Activated CD4-positive, alpha-beta memory T cell treated with anti-CD3 and anti-CD28 coated beads, Interleukin-2, amount 10 ng/mL, durations not matched to agents 7 days and 5 days (primary cell): ENCODE measurements around the gene PACS1. TPM values are rescaled to one million over a fixed set of nuclear protein-coding genes. Genes with fewer than 3 reads are reported as not detected.
A peak's percentile ranks its signal among the peaks of the same experiment; 100 is the strongest.

Experiments used
- CTCF ChIA-PET: fragments of 350-600 bp; sonication (Branson Sonifier 250); formaldehyde crosslinking; loops from one replicate; lab custom pipeline; 2021; ENCODE audit warnings: antibody characterized with exemption, inconsistent platforms; lab: Charles Lee
- POLR2A ChIA-PET: fragments of 350-600 bp; sonication (Branson Sonifier 250); formaldehyde crosslinking; loops from one replicate; lab custom pipeline; 2021; ENCODE audit warnings: antibody characterized with exemption; lab: Charles Lee
- DNase-seq: peaks from one replicate; pipeline ENCODE4 v3.0.0-alpha.2; 2020
- H3K27ac Mint-ChIP-seq: one replicate; pipeline ENCODE4 v1.8.0; 2021; ENCODE audit warnings: mild to moderate bottlenecking, mixed read lengths
- H3K27me3 Mint-ChIP-seq: one replicate; pipeline ENCODE4 v1.8.0; 2021; ENCODE audit warnings: mixed read lengths
- H3K36me3 Mint-ChIP-seq: one replicate; pipeline ENCODE4 v1.8.0; 2021; ENCODE audit warnings: low read depth, mixed read lengths
- H3K4me1 Mint-ChIP-seq: one replicate; pipeline ENCODE4 v1.8.0; 2021; ENCODE audit warnings: mixed read lengths
- H3K4me3 Mint-ChIP-seq: one replicate; pipeline ENCODE4 v1.8.0; 2021; ENCODE audit warnings: mild to moderate bottlenecking, mixed read lengths
- H3K9me3 Mint-ChIP-seq: one replicate; pipeline ENCODE4 v1.8.0; 2021; ENCODE audit warnings: mixed read lengths
- total RNA-seq, 2 experiments: library from RNA; stranded (reverse); gene quantifications; one replicate each; pipeline ENCODE4 v1.2.3, GENCODE V29; 2021

Gene PACS1
- total RNA-seq, 2 experiments from 2014 or later: 86.4 to 95.0 TPM

GRCh38 chr11:66263785-66264184, 193.7 kb downstream of the PACS1 start:
- Mint-ChIP-seq H3K27me3 (no peaks in the 10 kb centered on the region), H3K27ac (no peak overlapping the region), H3K4me1 (peaks cover 24% of the 10 kb centered on the region), H3K36me3 (peaks cover 37% of the 10 kb centered on the region), H3K4me3 (no peak overlapping the region), H3K9me3 (no peaks in the 10 kb centered on the region)
- DNase-seq: no peak
- CTCF ChIA-PET: no interaction called here
- POLR2A ChIA-PET: no interaction called here

GRCh38 chr11:66264383-66264782, 194.3 kb downstream of the PACS1 start:
- H3K36me3 Mint-ChIP-seq: peaks cover 37% of the 10 kb centered on the region
- H3K27ac Mint-ChIP-seq: no peak overlapping the region
- no peak for DNase-seq
- CTCF ChIA-PET: interaction anchor here (1.7 kb wide), 1 partner anchor 25 kb away, joined by 5 read pairs; the partner anchor contains the start of gene YIF1A
- POLR2A ChIA-PET: no interaction called here
- H3K4me1 Mint-ChIP-seq: peaks cover 22% of the 10 kb centered on the region
- no peak overlapping the region for H3K4me3 Mint-ChIP-seq
- H3K27me3 Mint-ChIP-seq: no peaks in the 10 kb centered on the region
- no peaks in the 10 kb centered on the region for H3K9me3 Mint-ChIP-seq

- peak; percentile 51 for DNase-seq
- H3K9me3 Mint-ChIP-seq: no peaks in the 10 kb centered on the region
- peaks cover 23% of the 10 kb centered on the region for H3K4me1 Mint-ChIP-seq
- ChIA-PET POLR2A (no interaction called here), CTCF (interaction anchor here (0.8 to 2.1 kb wide), 3 partner anchors 25 to 47 kb away, joined by 3 to 7 read pairs (median 5); partner anchors contain the start of gene YIF1A)
- H3K4me3 Mint-ChIP-seq: no peak overlapping the region
- no peak overlapping the region for H3K27ac Mint-ChIP-seq
- H3K36me3 Mint-ChIP-seq: peaks cover 36% of the 10 kb centered on the region
- no peaks in the 10 kb centered on the region for H3K27me3 Mint-ChIP-seq
Measured at GRCh38 chr11:66264914-66265313, 194.8 kb downstream of the PACS1 start.

GRCh38 chr11:66265531-66266377, 195.7 kb downstream of the PACS1 start:
- Mint-ChIP-seq H3K36me3 (peaks cover 35% of the 10 kb centered on the region), H3K4me1 (peaks cover 30% of the 10 kb centered on the region), H3K27me3 (no peaks in the 10 kb centered on the region), H3K4me3 (no peak overlapping the region), H3K9me3 (no peaks in the 10 kb centered on the region), H3K27ac (no peak overlapping the region)
- ChIA-PET POLR2A (interaction anchor here (1.4 kb wide), 1 partner anchor 14 kb away, joined by 4 read pairs; no protein-coding TSS in a partner anchor), CTCF (interaction anchor here (0.8 to 2.1 kb wide), 3 partner anchors 24 to 46 kb away, joined by 3 to 7 read pairs (median 5); partner anchors contain the start of gene YIF1A)
- no peak for DNase-seq

GRCh38 chr11:66266378-66267038, 196.4 kb downstream of the PACS1 start:
- no peaks in the 10 kb centered on the region for H3K27me3 Mint-ChIP-seq
- ChIA-PET POLR2A (interaction anchor here (1.4 to 6.1 kb wide), 2 partner anchors 15 kb away, joined by 4 to 78 read pairs; no protein-coding TSS in a partner anchor), CTCF (interaction anchor here (2.1 kb wide), 1 partner anchor 44 kb away, joined by 7 read pairs; no protein-coding TSS in a partner anchor)
- H3K36me3 Mint-ChIP-seq: peaks cover 37% of the 10 kb centered on the region
- no peak for DNase-seq
- H3K4me1 Mint-ChIP-seq: peaks cover 32% of the 10 kb centered on the region
- H3K27ac Mint-ChIP-seq: no peak overlapping the region
- H3K4me3 Mint-ChIP-seq: no peak overlapping the region
- no peaks in the 10 kb centered on the region for H3K9me3 Mint-ChIP-seq

- ChIA-PET POLR2A (interaction anchor here (1.2 to 6.1 kb wide), 4 partner anchors 14 to 172 kb away, joined by 4 to 78 read pairs (median 14); partner anchors contain the start of genes MRPL11 and YIF1A), CTCF (interaction anchor here (1.3 to 5.9 kb wide), 2 partner anchors 15 to 21 kb away, joined by 3 to 44 read pairs; no protein-coding TSS in a partner anchor)
- peaks cover 37% of the 10 kb centered on the region for H3K4me1 Mint-ChIP-seq
- peak overlapping the region; percentile 98 for H3K4me3 Mint-ChIP-seq
- DNase-seq: no peak
- no peaks in the 10 kb centered on the region for H3K9me3 Mint-ChIP-seq
- peaks cover 40% of the 10 kb centered on the region for H3K36me3 Mint-ChIP-seq
- peak overlapping the region; percentile 91 for H3K27ac Mint-ChIP-seq
- H3K27me3 Mint-ChIP-seq: no peaks in the 10 kb centered on the region
Measured at GRCh38 chr11:66267039-66267378, 196.9 kb downstream of the PACS1 start.

GRCh38 chr11:66267379-66268243, 197.5 kb downstream of the PACS1 start:
- Mint-ChIP-seq H3K27me3 (no peaks in the 10 kb centered on the region), H3K4me1 (peaks cover 43% of the 10 kb centered on the region), H3K4me3 (peak overlapping the region; percentile 98), H3K36me3 (peaks cover 43% of the 10 kb centered on the region), H3K27ac (peak overlapping the region; percentile 91), H3K9me3 (no peaks in the 10 kb centered on the region)
- peak; percentile 87 for DNase-seq
- ChIA-PET POLR2A (interaction anchor here (0.7 to 6.1 kb wide), 7 partner anchors 13 to 844 kb away, joined by 3 to 78 read pairs (median 4); partner anchors contain the start of genes BANF1, MRPL11 and YIF1A), CTCF (interaction anchor here (0.7 to 5.9 kb wide), 6 partner anchors 15 to 199 kb away, joined by 3 to 44 read pairs (median 3); no protein-coding TSS in a partner anchor)

- POLR2A ChIA-PET: interaction anchor here (0.7 to 6.1 kb wide), 6 partner anchors 13 to 845 kb away, joined by 3 to 78 read pairs (median 4); partner anchors contain the start of genes BANF1, MRPL11 and YIF1A
- Mint-ChIP-seq H3K4me1 (peaks cover 47% of the 10 kb centered on the region), H3K36me3 (peaks cover 47% of the 10 kb centered on the region), H3K4me3 (peak within 1 kb of the TSS; percentile 98), H3K27ac (peak within 1 kb of the TSS; percentile 91), H3K9me3 (no peaks in the 10 kb centered on the region), H3K27me3 (no peaks in the 10 kb centered on the region)
- CTCF ChIA-PET: interaction anchor here (0.7 to 5.9 kb wide), 6 partner anchors 14 to 198 kb away, joined by 3 to 44 read pairs (median 3); no protein-coding TSS in a partner anchor
- peak; percentile 100 for DNase-seq
Measured at GRCh38 chr11:66268244-66268951, 198.3 kb downstream of the PACS1 start, which contains the start of gene RAB1B. Gene RAB1B, plus strand, starts transcription at chr11:66268639. Its CDS starts 41 bp downstream, at chr11:66268680.

- ChIA-PET CTCF (interaction anchor here (0.6 to 5.9 kb wide), 4 partner anchors 10 to 56 kb away, joined by 3 to 44 read pairs (median 3); no protein-coding TSS in a partner anchor), POLR2A (interaction anchor here (0.7 to 6.1 kb wide), 5 partner anchors 12 to 845 kb away, joined by 3 to 78 read pairs (median 4); partner anchors contain the start of genes BRMS1 and YIF1A)
- Mint-ChIP-seq H3K27me3 (no peaks in the 10 kb centered on the region), H3K36me3 (peaks cover 51% of the 10 kb centered on the region), H3K9me3 (no peaks in the 10 kb centered on the region), H3K4me1 (peaks cover 50% of the 10 kb centered on the region), H3K4me3 (peak overlapping the region; percentile 98), H3K27ac (peak overlapping the region; percentile 91)
- DNase-seq: peak; percentile 34
Measured at GRCh38 chr11:66268952-66269905, 199.2 kb downstream of the PACS1 start.

- no peak for DNase-seq
- H3K9me3 Mint-ChIP-seq: no peaks in the 10 kb centered on the region
- no peak overlapping the region for H3K27ac Mint-ChIP-seq
- ChIA-PET POLR2A (interaction anchor here (1.3 to 6.1 kb wide), 5 partner anchors 9 to 17 kb away, joined by 3 to 78 read pairs (median 5); partner anchors contain the start of gene YIF1A), CTCF (interaction anchor here (5.9 kb wide), 1 partner anchor 10 kb away, joined by 44 read pairs; no protein-coding TSS in a partner anchor)
- no peak overlapping the region for H3K4me3 Mint-ChIP-seq
- peaks cover 54% of the 10 kb centered on the region for H3K36me3 Mint-ChIP-seq
- H3K27me3 Mint-ChIP-seq: no peaks in the 10 kb centered on the region
- H3K4me1 Mint-ChIP-seq: peaks cover 50% of the 10 kb centered on the region
Measured at GRCh38 chr11:66271816-66272215, 201.7 kb downstream of the PACS1 start.
